Stimulated activated naive CD4-positive, alpha-beta T cell (primary cell): Measurements from ENCODE around the gene PLEKHM2.

Experiments
- DNase-seq, 6 experiments: peaks; one replicate each; lab custom pipeline; 2025; lab: John Stamatoyannopoulos, UW

PLEKHM2 gene

DNA sequence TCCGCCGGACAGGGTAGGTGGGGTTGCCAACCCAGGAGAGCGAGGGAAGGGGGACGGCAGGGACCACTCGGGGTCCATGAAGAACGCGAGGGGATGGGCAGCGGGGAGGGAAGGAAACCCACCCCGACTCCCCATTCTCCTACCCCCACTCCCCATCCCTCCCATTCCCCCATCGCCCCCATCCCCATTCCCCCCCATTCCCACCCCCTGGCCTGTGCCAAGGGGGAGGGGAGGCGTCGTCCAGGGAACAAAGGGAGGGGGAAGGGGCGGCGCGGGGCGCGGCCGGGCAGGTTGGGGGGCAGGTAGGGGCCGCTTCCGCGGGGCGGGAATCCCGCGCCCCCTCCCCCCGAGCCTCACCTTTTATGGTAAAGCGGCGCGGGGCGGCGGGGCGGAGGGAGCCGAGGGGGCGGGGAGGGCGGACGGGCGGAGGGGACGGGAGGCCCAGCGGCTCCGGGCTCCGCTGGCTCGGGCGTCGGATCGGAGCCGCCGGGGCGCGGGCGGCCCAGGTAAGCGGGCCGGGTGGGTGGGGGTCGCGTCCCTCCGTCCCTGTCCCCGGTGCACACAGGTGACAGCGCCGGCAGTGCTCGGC, 74.3 kb downstream of the PLEKHM2 start, which contains the start of gene FBLIM1:
FBLIM1 (plus strand) TSS at position 453 of the 589 bp plus-strand sequence. CDS start 6,189 bp downstream, outside the sequence.
- peak in 1 of 6 experiments; percentile 18 for DNase-seq

DNA sequence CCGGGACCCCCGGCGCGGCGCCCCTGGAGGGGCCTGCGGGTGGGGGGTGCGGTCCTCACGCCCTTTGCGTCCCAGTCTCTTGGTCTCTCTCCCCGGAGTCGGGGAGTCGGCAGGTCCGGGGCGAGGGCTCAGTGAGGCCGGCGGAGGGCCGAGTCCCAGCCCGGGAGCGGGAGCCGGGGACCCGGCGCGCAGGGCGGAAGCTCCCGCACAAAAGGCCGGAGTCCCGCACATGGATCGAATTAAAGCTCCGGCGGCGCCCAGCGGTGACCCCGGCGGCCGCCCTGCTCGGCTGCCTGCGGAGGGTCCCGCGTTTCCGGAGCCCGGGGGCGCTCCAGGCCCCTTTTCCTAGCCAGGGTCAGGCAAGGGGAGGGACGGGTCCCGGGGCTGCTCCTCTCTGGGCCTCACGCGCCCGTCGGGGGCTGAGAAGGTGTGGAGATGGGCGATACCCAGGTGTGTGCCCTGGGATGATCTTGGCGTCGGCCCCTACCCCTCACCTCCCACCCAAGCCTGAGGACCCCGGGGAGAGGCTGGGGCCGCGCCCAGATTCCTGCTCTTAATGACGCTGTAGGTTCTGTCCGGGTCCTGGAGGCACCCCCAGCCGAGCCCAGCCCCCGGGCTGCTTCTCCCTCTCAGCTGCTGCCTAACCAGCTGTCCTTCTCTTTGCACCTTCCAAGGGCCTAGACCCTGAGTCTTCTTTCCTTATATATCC, 75.0 kb downstream of the PLEKHM2 start:
- DNase-seq, result no peak

DNA sequence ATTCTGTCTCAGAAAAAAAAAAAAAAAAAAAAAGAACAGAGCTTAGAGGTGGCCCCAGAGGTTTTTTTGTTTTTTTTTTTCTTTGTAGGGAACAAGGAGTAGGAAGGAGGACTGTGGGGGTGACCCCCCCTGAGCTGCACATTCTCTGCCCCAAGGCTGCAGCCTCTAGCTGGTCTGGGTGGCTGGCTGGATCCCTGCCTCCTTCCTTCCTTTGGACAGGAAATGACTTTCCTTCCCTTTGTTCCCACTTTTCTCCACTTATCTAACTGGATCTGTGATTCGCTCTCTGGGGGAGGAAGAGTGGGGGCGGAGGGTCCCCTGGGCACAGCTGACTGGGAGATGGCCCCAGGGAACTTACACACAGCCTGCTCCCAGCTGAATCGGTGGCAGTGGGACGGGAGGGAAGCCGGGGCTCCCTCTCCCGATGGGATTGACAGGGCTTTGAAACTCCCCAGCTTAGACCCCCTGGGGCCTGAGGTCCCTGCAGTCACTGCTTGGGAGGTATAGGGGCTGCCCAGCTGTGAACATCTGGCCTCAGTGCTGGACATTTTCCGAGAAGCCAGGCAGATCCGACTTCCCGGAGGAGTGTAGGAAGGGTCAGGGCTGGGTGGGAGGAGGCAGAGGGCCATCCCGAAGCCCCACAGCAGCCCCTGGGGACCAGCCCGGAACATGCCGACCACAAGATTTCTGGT, 76.5 kb downstream of the PLEKHM2 start:
- no peak for DNase-seq

DNA sequence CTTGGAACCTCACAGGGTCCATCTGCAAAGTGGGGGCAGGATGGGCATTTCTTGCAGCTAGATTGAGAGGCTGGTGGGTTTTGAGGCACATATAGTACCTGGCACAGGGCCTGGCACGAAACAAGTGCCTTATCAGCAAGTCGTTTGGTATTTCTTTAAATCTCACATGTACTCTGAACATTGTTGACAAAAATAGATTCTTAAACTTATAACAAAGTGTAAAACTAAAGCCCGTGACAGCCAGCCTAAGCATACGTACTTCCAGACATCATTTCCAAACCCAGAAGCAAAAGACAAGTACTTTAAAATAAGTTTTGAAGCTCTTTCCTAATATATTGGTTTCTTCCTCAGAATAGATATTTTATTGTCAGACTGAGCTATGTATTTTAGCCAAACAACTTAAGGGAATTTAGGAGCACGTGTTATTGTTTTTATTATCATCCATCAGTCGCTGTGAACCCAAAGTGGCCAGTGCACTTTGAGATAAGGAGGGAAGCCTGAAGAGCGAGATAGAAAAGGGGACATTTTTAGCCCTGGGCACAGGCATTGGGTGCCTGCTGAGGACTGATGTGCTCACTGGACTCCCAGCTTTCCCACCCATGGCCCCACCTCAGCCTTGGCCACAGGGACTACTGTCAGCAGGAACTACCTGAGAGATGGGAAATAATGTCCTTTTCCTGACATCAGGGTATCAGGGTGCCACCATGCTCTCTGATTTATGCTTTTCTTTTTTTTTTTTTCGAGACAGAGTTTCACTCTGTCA, 77.4 kb downstream of the PLEKHM2 start:
- no peak for DNase-seq

DNA sequence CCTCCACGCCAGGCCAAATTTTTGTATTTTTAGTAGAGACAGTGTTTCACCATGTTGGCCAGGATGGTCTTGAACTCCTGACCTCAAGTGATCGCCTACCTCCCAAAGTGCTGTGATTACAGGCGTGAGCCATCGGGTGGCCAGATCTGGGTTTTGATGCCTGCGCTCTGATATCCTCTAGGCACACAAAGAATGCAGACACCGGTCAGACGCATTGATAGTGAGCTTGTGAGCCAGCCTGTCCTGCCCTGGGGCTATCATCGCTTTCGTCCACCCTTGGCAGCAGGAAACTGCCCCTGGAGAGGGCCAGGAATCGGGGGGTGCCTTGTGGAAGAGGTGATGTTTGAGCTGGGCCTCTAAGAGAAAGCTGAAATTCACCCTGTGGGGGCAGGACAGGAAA, 78.4 kb downstream of the PLEKHM2 start:
- no peak for DNase-seq

DNA sequence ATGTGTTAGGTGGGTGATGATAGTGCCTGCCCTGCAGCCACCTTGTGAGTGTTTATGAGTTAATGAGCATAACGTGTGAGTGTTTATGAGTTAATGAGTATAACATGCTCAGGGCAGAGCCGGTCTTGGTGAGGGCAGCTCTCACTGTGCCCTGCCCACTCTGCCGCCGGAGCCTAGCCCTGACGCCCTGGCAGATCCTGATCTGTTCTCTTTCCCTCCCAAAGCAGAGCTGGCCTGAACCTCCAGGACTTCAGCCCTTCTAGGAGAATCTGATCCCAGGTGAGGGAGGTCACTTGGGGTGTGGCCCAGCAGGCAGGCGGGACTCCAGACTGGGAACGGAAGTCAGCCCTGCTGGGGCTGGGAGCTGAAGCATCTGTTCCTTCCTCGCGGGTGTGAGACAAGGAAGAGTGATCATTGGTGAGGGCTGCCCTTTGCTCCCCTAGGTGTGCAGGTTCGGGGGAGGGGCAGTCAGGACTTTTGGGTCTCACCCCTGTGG, 80.2 kb downstream of the PLEKHM2 start:
- DNase-seq, result no peak

DNA sequence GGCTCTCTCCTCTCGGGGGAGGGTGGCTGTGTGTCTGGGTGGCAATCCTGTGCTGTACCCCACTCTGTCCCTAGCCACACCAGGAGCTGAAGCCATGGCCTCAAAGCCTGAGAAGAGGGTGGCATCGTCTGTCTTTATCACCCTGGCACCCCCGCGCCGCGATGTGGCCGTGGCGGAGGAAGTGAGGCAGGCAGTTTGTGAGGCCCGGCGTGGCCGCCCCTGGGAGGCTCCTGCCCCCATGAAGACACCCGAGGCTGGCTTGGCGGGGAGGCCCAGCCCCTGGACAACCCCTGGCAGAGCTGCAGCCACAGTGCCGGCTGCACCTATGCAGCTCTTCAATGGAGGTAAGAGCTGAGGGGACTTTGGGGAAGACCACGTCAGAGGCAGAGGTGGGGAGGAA, 80.8 kb downstream of the PLEKHM2 start:
- no peak for DNase-seq

DNA sequence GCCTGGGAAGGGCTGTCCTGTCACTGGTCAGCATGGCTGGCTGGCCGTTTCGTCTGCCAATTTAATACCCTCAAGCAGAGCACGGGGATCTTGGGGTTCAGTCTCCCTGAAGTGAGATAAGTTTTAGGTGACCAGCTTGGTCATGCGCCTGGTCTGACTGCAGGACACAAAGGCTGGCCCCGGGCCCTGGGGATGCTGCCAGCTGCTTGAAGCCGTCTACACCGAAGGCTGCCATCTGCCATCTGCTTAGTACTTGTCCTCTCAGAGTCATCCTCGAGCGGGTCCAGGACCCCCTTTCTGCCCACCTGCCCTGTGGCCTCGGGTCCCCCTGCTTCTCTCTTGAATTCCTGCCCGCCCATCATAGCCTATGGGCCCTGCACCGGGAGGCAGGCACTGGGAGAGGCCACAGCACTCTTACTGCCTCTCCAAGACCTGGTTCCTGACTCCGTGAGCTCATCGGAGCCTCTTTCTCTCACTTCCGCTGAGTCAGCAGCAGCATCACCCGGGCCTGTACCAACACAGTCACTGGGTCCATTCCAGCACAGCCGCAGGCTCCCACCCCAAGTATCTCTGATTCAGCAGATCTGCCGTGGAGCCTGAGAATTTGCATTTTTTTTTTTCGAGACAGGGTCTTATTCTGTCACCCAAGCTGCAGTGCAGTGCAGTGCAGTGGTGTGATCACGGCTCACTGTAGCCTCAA, 81.5 kb downstream of the PLEKHM2 start:
- DNase-seq, result no peak

DNA sequence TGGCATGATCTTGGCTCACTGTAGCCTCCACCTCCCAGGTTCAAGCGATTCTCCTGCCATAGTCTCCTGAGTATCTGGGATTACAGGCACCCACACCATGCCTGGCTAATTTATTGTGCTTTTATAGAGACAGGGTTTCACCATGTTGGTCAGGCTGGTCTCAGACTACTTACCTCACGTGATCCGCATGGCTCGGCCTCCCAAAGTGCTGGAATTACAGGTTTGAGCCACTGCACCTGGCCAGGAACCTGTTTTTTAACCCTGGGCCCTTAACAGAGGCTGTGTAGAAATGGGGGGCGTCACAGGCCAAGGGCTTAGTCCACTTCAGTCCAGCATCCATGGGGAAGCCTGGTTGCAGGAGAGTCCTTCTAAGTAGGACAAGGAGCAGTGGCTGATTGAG, 83.8 kb downstream of the PLEKHM2 start:
- no peak for DNase-seq

DNA sequence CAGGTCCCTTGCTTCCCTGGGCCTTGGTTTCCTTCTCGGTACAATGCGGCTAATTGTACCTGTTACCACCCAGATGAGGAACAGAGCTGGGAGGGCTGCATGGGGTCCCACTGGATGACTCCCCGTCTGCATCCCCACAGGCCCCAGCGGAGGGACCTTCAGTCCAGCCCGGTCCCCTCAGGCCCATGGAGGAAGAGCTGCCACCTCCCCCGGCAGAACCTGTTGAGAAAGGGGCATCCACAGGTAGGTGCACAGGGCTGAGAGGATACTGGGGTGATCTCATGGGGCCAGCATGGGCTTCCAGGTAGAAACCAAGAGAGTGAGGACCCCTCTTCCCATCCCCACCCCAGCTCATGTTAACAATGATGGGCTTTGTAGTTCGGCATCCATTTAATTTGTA, 84.3 kb downstream of the PLEKHM2 start:
- DNase-seq, result no peak

DNA sequence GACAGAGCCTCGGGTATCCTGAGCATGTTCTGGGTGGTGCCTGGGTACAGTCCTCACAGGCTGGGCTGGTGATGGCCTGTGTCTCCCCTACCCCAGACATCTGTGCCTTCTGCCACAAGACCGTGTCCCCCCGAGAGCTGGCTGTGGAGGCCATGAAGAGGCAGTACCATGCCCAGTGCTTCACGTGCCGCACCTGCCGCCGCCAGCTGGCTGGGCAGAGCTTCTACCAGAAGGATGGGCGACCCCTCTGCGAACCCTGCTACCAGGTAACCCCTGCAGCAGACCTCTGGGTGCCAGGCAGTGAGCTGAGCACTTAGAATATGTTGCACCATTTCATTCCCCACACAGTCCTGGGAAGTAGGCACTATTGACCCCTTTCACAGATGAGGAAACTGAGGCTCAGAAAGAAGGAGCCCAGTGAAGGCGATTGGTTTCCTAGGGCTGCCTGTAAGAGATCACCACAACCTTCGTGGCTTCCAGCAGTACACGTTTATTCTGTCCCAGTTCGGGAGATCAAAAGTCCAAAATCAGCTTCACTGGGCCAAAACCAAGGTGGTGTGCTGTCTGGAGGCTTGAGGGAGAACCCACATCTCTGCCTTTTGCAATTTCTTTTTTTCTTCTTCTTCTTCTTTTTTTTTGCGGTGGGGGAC, 86.3 kb downstream of the PLEKHM2 start:
- DNase-seq, result no peak

DNA sequence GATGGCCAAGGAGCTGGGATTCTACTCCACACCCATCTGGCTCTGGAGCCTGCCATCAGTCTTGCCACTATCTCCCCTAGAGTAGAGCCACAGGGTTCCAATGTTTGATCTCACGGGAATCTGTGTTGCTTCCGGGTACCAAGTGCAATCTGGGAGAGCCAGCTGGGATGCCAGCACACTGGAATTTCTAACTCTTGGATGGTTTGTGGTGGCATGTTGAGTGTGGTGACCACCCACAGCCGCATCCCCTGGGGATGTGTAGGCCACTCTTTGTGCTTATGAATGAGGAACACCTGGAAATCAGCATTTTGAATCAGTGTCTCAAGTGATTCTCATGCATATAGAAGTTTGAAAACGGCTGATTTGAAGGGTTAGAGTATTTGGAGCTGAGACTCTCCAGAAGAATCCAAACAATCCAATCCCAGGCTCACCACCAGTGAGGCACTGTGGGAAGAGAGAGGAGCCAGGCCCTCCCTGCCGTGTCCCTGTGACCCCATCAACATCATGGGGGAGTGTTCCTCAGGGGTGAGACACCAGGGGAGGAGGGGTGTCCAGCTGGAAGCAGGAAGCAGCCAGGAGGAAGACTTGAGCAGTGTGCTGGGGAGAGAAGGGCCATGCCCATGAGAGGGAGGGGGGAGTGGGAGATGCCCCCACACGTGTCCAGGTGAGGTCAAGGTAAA, 87.9 kb downstream of the PLEKHM2 start:
- DNase-seq, result no peak

DNA sequence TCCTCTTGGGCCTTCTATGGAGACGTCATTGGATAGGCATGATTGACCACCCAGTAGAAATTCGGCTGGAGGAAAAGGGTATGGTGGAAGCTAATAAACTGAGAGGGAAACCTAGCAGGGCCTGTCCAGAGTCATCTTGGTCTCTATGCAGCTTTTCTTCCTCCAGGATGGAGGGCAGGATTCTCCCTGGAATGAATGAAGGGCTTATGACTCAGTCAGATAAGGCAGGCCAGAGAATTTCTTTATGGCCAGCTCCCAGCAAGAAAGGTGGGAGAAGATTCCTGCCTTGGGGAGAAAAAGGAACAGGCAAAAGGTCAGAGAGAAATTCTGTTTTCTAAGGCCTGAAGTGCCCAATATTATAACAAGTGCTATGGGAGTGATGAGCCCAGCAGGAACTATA, 91.6 kb downstream of the PLEKHM2 start:
- no peak for DNase-seq

DNA sequence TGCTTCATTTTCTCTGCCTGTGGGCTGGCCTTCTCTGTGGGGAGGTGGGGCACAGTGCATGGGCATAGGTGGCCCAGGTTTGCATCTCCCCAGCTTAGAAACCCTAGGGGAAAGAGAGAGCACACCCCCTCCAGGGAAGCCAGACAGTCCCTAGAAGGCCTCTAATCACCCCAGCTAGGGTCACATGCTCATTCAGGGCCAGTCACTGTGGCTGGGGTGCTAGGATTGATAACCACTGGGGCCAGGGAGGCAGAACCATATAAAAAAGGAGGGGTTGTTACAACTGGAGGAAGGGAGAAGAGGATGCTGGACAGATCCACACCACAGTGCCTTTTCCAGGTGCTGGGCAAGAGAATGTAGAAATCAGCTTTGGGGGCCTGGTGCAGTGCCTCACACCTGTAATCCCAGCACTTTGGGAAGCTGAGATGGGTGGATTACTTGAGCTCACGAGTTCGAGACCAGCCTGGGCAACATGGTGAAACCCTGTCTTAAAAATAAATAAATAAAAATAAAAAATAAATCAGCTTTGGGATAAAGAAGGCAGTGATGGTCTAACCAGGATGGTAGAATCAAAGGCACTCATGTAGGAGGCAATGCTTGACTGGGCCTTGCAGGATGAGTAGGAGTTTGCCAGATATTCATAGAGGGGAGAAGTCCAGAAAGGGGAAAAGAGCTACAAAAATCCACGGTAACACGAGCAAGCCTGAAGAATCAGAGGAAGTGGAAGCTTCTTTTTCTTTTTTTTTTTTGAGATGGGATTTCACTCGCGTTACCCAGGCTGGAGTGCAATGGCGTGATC, 94.0 kb downstream of the PLEKHM2 start:
- DNase-seq, result no peak
